ENCODE measurements around the gene RAP1B.

GRCh38 chr12:68561830-68562229, 48.9 kb upstream of the RAP1B start:
- TF ChIP-seq POLR2AphosphoS5 (IDR thresholded peaks at IDR 0.05; ENCODE audit: insufficient read depth, low read depth, low read length) = no peak
- TF ChIP-seq, protein P1, sequence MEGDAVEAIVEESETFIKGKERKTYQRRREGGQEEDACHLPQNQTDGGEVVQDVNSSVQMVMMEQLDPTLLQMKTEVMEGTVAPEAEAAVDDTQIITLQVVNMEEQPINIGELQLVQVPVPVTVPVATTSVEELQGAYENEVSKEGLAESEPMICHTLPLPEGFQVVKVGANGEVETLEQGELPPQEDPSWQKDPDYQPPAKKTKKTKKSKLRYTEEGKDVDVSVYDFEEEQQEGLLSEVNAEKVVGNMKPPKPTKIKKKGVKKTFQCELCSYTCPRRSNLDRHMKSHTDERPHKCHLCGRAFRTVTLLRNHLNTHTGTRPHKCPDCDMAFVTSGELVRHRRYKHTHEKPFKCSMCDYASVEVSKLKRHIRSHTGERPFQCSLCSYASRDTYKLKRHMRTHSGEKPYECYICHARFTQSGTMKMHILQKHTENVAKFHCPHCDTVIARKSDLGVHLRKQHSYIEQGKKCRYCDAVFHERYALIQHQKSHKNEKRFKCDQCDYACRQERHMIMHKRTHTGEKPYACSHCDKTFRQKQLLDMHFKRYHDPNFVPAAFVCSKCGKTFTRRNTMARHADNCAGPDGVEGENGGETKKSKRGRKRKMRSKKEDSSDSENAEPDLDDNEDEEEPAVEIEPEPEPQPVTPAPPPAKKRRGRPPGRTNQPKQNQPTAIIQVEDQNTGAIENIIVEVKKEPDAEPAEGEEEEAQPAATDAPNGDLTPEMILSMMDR (IDR thresholded peaks at IDR 0.05; ENCODE audit: extremely low read depth in 1 of 2, insufficient read depth in 1 of 2, low read depth in 1 of 2, low read length in 2 of 2) = no peak
- no peak for TF ChIP-seq POLR2A (IDR thresholded peaks at IDR 0.05; ENCODE audit: low read depth, low read length)
- no peak for TF ChIP-seq GATA2 (IDR thresholded peaks at IDR 0.05; ENCODE audit: insufficient read depth, insufficient read length, low read depth, low read length)
